GM19455 (cell line): ENCODE data around the gene HNRNPCL2.
"Not testable (repeated sequence)": the region's sequence is repeated elsewhere in the genome, so short reads cannot be mapped to it uniquely, and the experiment has no call there.

Experiments used
- ATAC-seq: cut with Tn5 transposase; IDR thresholded peaks from one replicate; pipeline ENCODE4 v1.9.1; 2021; ENCODE audit not compliant: unreplicated experiment

Gene HNRNPCL2

GRCh38 chr1:13116754-13117153 lies at the start of gene HNRNPCL2:
TSS of gene HNRNPCL2 (minus strand) at chr1:13116854. CDS start at chr1:13116400, 454 bp downstream.
- not testable (repeated sequence) for ATAC-seq

GRCh38 chr1:13165531-13165930 lies 48.9 kb upstream of the HNRNPCL2 start, which contains the start of gene HNRNPCL4:
TSS of gene HNRNPCL4 (minus strand) at chr1:13165631. CDS start at chr1:13165467, 164 bp downstream.
- ATAC-seq = not testable (repeated sequence)

GRCh38 chr1:13155909-13156308 lies 39.3 kb upstream of the HNRNPCL2 start, which contains the start of gene PRAMEF26:
TSS of gene PRAMEF26 (minus strand) at chr1:13156009. CDS start at chr1:13153095, 2,914 bp downstream.
- ATAC-seq = not testable (repeated sequence)

GRCh38 chr1:13070474-13070873 lies 46.2 kb downstream of the HNRNPCL2 start, which contains the start of gene PRAMEF25:
TSS of gene PRAMEF25 (plus strand) at chr1:13070774. CDS start at chr1:13073694, 2,920 bp downstream.
- not testable (repeated sequence) for ATAC-seq
